ENCODE data around the gene ID2. TPM values are rescaled to one million over a fixed set of nuclear protein-coding genes. Genes with fewer than 3 reads are reported as not detected.

ID2 gene
- polyA plus RNA-seq, 3 donors, result 282 to 2,821 (median 295) TPM

GRCh38 chr2:8693157-8693821 is 11.4 kb downstream of the ID2 start:
- peak; percentile 67 for TF ChIP-seq CTCF (IDR thresholded peaks at IDR 0.05)
- Mint-ChIP-seq H3K9me3 (peaks cover 0 to 10% (median 4%) of the 10 kb centered on the region in 7 donors), H3K36me3 (no peaks in the 10 kb centered on the region), H3K4me3 (peak overlapping the region in 1 of 2 donors; percentile 72), H3K4me1 (peaks cover 7% of the 10 kb centered on the region), H3K27me3 (ENCODE audit: low read depth in 3 of 3) (peaks cover 15 to 26% (median 16%) of the 10 kb centered on the region in 3 donors), H3K27ac (no peak overlapping the region)
- intact Hi-C loops (cut with micrococcal nuclease), result no loop called here
- no peak for DNase-seq
- Histone ChIP-seq H3K27ac (ENCODE audit: low read depth in 1 of 2, low read length in 2 of 2) (no peak overlapping the region), H3K79me2 (ENCODE audit: insufficient read depth, low read length) (no peaks in the 10 kb centered on the region), H4K20me1 (ENCODE audit: insufficient read depth, low read length) (no peaks in the 10 kb centered on the region), H3K4me1 (ENCODE audit: control insufficient read depth in 1 of 2, insufficient read depth in 2 of 2, low read length in 2 of 2) (peaks cover 5 to 6% of the 10 kb centered on the region in 2 donors), H2AFZ (ENCODE audit: insufficient read depth, low read depth, low read length, poor library complexity, severe bottlenecking) (peak overlapping the region; percentile 42), H3K4me2 (replicated peaks; ENCODE audit: extremely low read depth, low read length, poor library complexity, severe bottlenecking) (peak overlapping the region; percentile 25), H3K9ac (ENCODE audit: insufficient read depth, low read length, poor library complexity, severe bottlenecking) (no peak overlapping the region), H3K36me3 (replicated peaks in 1 of 2; ENCODE audit: control insufficient read depth in 1 of 2, insufficient read depth in 2 of 2, low read length in 2 of 2) (no peaks in the 10 kb centered on the region), H3K4me3 (replicated peaks in 1 of 3; ENCODE audit: low read depth in 2 of 3, low read length in 3 of 3) (no peak overlapping the region), H3K9me3 (replicated peaks in 1 of 2; ENCODE audit: control insufficient read depth in 1 of 2, insufficient read depth in 1 of 2, low read length in 2 of 2) (no peaks in the 10 kb centered on the region), H3K27me3 (ENCODE audit: control insufficient read depth in 2 of 2, insufficient read depth in 2 of 2, low read length in 2 of 2) (peaks cover 0 to 6% of the 10 kb centered on the region in 2 donors)
- 24% methylated on average over 30 of the region's 30 CpGs for WGBS (ENCODE audit: insufficient coverage)

- no peaks in the 10 kb centered on the region for H4K20me1 ChIP-seq (ENCODE audit: insufficient read depth, low read length)
- no peak overlapping the region for H3K9ac ChIP-seq (ENCODE audit: insufficient read depth, low read length, poor library complexity, severe bottlenecking)
- no peaks in the 10 kb centered on the region for H3K36me3 Mint-ChIP-seq
- no peaks in the 10 kb centered on the region for H3K36me3 ChIP-seq (replicated peaks in 1 of 2; ENCODE audit: control insufficient read depth in 1 of 2, insufficient read depth in 2 of 2, low read length in 2 of 2)
- H3K4me1 Mint-ChIP-seq, result peaks cover 7% of the 10 kb centered on the region
- no peaks in the 10 kb centered on the region for H3K9me3 ChIP-seq (replicated peaks in 1 of 2; ENCODE audit: control insufficient read depth in 1 of 2, insufficient read depth in 1 of 2, low read length in 2 of 2)
- no peak for TF ChIP-seq CTCF (IDR thresholded peaks at IDR 0.05)
- H2AFZ ChIP-seq (ENCODE audit: insufficient read depth, low read depth, low read length, poor library complexity, severe bottlenecking), result no peak overlapping the region
- no CpG with 5 or more reads among the region's 8 CpGs for WGBS (ENCODE audit: insufficient coverage)
- peaks cover 0 to 6% of the 10 kb centered on the region in 2 donors for H3K27me3 ChIP-seq (ENCODE audit: control insufficient read depth in 2 of 2, insufficient read depth in 2 of 2, low read length in 2 of 2)
- no peak overlapping the region for H3K27ac ChIP-seq (ENCODE audit: low read depth in 1 of 2, low read length in 2 of 2)
- intact Hi-C loops (cut with micrococcal nuclease), result no loop called here
- H3K4me3 Mint-ChIP-seq, result no peak overlapping the region
- no peak for DNase-seq
- H3K4me2 ChIP-seq (replicated peaks; ENCODE audit: extremely low read depth, low read length, poor library complexity, severe bottlenecking), result no peak overlapping the region
- H3K79me2 ChIP-seq (ENCODE audit: insufficient read depth, low read length), result no peaks in the 10 kb centered on the region
- peaks cover 15 to 24% (median 16%) of the 10 kb centered on the region in 3 donors for H3K27me3 Mint-ChIP-seq (ENCODE audit: low read depth in 3 of 3)
- H3K4me1 ChIP-seq (ENCODE audit: control insufficient read depth in 1 of 2, insufficient read depth in 2 of 2, low read length in 2 of 2), result peaks cover 5 to 6% of the 10 kb centered on the region in 2 donors
- H3K4me3 ChIP-seq (replicated peaks in 1 of 3; ENCODE audit: low read depth in 2 of 3, low read length in 3 of 3), result no peak overlapping the region
- H3K27ac Mint-ChIP-seq, result no peak overlapping the region
- H3K9me3 Mint-ChIP-seq, result peaks cover 3 to 11% (median 4%) of the 10 kb centered on the region in 7 donors
These were observed 12.9 kb downstream of the ID2 start for GRCh38 chr2:8694737-8695136.

All from CD14-positive monocyte (primary cell).